Measurements from ENCODE around the gene WHRN. TPM values are rescaled to one million over a fixed set of nuclear protein-coding genes. Genes with fewer than 3 reads are reported as not detected.

WHRN gene
- total and polyA plus RNA-seq, 7 experiments from 2014 or later = 0.12 to 24.0 (median 2.5) TPM; not detected in 1

DNA sequence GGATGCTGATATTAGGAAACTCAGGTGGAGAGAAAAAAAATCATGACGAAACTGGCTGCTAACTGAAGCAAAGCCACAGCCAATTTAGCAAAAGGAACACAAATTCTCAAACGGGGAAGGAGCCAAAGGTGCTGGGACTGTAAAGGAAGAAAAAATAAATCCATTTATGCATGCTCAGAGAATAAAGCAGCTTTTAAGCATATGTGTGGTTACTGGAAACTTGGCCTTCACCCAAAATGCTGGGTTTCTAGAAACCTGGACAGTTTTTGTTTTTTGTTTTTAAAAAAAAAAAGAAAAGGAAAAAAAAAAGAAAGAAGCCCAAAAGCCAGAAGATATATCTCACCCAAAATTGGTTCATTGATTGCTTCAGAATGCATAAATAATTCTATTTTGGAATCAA lies 8.0 kb downstream of the WHRN start:
- peaks cover 0 to 47% (median 0%) of the 10 kb centered on the region in 5 donors for H3K27me3 Mint-ChIP-seq
- Histone ChIP-seq H3K4me1 (ENCODE audit: control insufficient read depth in 2 of 2, insufficient read depth in 2 of 2, low read length in 2 of 2) (peaks cover 7 to 11% of the 10 kb centered on the region in 2 donors), H3K27me3 (ENCODE audit: control insufficient read depth in 2 of 2, insufficient read depth in 2 of 2, low read length in 2 of 2) (no peaks in the 10 kb centered on the region), H3K36me3 (ENCODE audit: control insufficient read depth in 2 of 3, insufficient read depth in 3 of 3, low read length in 3 of 3) (no peaks in the 10 kb centered on the region), H3K27ac (ENCODE audit: low read depth, low read length) (no peak overlapping the region), H3K4me3 (ENCODE audit: low read length) (no peak overlapping the region), H3K9me3 (ENCODE audit: control insufficient read depth in 2 of 3, low read length in 3 of 3) (no peaks in the 10 kb centered on the region)
- DNase-seq (peak in 5 of 9 donors; percentile 9 to 46 (median 42)), ATAC-seq (no peak)
- ChIA-PET CTCF (interaction anchor here (0.8 to 1.4 kb wide), 3 partner anchors 10 to 156 kb away, joined by 3 to 6 read pairs (median 4); no protein-coding TSS in a partner anchor), POLR2A (no interaction called here)
- H3K4me1 Mint-ChIP-seq = peaks cover 4 to 23% (median 19%) of the 10 kb centered on the region in 7 donors
- H3K9me3 Mint-ChIP-seq = peaks cover 0 to under 1% (median 0%) of the 10 kb centered on the region in 11 donors
- intact Hi-C loops (cut with micrococcal nuclease) = no loop called here
- H3K4me3 Mint-ChIP-seq = peak overlapping the region in 2 of 10 donors; percentile 33 to 60
- H3K27ac Mint-ChIP-seq = peak overlapping the region in 4 of 9 donors; percentile 9 to 73 (median 36)
- H3K36me3 Mint-ChIP-seq = no peaks in the 10 kb centered on the region

DNA sequence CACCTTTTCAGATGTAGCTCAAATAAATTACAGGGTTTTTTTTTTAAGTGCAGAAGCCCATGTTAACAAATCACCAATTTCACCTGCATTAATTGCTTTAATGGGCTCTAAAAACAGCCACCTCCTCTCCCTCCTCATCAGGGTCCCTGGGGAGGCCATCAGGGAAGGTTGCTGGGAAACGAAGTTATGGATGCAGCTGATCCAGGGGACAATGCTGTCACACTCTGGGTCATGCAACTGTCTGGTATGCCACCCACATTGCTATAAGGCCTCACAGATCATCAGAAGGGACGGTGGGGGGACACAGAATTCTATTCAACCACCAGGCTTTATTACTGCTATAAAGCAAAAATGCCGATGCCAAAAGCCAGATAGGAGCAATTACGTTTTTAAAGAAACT lies 9.3 kb downstream of the WHRN start:
- intact Hi-C loops (cut with micrococcal nuclease) = no loop called here
- peaks cover 4 to 20% (median 19%) of the 10 kb centered on the region in 7 donors for H3K4me1 Mint-ChIP-seq
- Histone ChIP-seq H3K9me3 (ENCODE audit: control insufficient read depth in 2 of 3, low read length in 3 of 3) (no peaks in the 10 kb centered on the region), H3K27ac (ENCODE audit: low read depth, low read length) (no peak overlapping the region), H3K4me1 (ENCODE audit: control insufficient read depth in 2 of 2, insufficient read depth in 2 of 2, low read length in 2 of 2) (peaks cover 4 to 11% of the 10 kb centered on the region in 2 donors), H3K27me3 (ENCODE audit: control insufficient read depth in 2 of 2, insufficient read depth in 2 of 2, low read length in 2 of 2) (no peaks in the 10 kb centered on the region), H3K36me3 (ENCODE audit: control insufficient read depth in 2 of 3, insufficient read depth in 3 of 3, low read length in 3 of 3) (no peaks in the 10 kb centered on the region), H3K4me3 (ENCODE audit: low read length) (no peak overlapping the region)
- peaks cover 0 to 2% (median 0%) of the 10 kb centered on the region in 11 donors for H3K9me3 Mint-ChIP-seq
- H3K27me3 Mint-ChIP-seq = peaks cover 0 to 41% (median 0%) of the 10 kb centered on the region in 5 donors
- no peak for ATAC-seq
- H3K27ac Mint-ChIP-seq = peak overlapping the region in 2 of 9 donors; percentile 2 to 18
- ChIA-PET CTCF (interaction anchor here (0.7 to 1.4 kb wide), 2 partner anchors 9 to 22 kb away, joined by 3 to 4 read pairs; no protein-coding TSS in a partner anchor), POLR2A (interaction anchor here (0.6 kb wide), 1 partner anchor 397 kb away, joined by 3 read pairs; no protein-coding TSS in a partner anchor)
- H3K4me3 Mint-ChIP-seq = no peak overlapping the region
- no peaks in the 10 kb centered on the region for H3K36me3 Mint-ChIP-seq
- no peak for DNase-seq

DNA sequence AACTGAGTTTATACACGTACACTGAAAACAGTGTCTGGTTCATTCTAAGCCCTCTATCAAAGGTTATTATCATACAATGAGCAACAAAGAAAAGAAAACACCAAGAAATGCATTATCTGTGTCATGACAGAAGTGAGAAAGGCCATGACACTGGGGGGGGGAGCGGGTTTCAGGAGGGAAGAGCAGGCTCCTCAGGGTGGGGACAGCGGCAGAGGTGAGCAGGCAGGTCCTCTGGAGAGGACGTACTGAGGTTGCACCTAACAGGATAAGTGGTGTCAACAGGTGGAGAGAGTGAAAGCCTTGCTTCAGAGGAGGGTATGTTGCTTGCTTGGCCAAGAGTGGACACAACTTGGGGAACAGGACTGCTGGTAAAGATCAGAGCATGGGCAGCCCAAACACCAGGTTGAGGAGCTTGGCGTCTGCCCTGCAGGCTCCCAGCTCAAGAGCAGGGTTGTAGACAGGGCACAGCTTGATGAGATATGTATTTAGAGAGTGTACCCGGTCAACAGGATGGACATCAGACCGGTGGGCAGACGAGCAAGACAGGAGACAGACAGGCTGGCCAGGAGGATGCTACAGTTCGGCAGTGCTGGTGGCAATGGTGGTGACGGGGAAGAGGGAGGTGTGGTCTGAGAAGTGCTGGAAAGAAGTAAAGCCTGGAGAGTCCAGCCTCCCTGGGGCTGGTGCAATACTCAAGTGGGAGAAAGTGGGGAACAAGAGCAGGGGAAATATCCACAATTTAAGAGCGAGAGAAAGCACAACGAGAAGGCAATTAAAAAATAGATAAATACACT lies 10.3 kb downstream of the WHRN start:
- Histone ChIP-seq H3K36me3 (ENCODE audit: control insufficient read depth in 2 of 3, insufficient read depth in 3 of 3, low read length in 3 of 3) (no peaks in the 10 kb centered on the region), H3K4me3 (ENCODE audit: low read length) (no peak overlapping the region), H3K27me3 (ENCODE audit: control insufficient read depth in 2 of 2, insufficient read depth in 2 of 2, low read length in 2 of 2) (no peaks in the 10 kb centered on the region), H3K27ac (ENCODE audit: low read depth, low read length) (no peak overlapping the region), H3K4me1 (ENCODE audit: control insufficient read depth in 2 of 2, insufficient read depth in 2 of 2, low read length in 2 of 2) (peaks cover 4 to 11% of the 10 kb centered on the region in 2 donors), H3K9me3 (ENCODE audit: control insufficient read depth in 2 of 3, low read length in 3 of 3) (no peaks in the 10 kb centered on the region)
- Mint-ChIP-seq H3K27me3 (peaks cover 0 to 34% (median 0%) of the 10 kb centered on the region in 5 donors), H3K27ac (peak overlapping the region in 2 of 9 donors; percentile 24 to 94), H3K36me3 (no peaks in the 10 kb centered on the region), H3K9me3 (peaks cover 0 to 2% (median 0%) of the 10 kb centered on the region in 11 donors), H3K4me1 (peaks cover 4 to 20% (median 19%) of the 10 kb centered on the region in 7 donors), H3K4me3 (no peak overlapping the region)
- intact Hi-C loops (cut with micrococcal nuclease) = no loop called here
- POLR2A ChIA-PET = interaction anchor here (0.6 to 1.2 kb wide), 2 partner anchors 12 to 398 kb away, joined by 3 to 4 read pairs; no protein-coding TSS in a partner anchor
- no peak for DNase-seq
- ATAC-seq = no peak
- CTCF ChIA-PET = interaction anchor here (1.4 kb wide), 1 partner anchor 8 kb away, joined by 4 read pairs; no protein-coding TSS in a partner anchor

DNA sequence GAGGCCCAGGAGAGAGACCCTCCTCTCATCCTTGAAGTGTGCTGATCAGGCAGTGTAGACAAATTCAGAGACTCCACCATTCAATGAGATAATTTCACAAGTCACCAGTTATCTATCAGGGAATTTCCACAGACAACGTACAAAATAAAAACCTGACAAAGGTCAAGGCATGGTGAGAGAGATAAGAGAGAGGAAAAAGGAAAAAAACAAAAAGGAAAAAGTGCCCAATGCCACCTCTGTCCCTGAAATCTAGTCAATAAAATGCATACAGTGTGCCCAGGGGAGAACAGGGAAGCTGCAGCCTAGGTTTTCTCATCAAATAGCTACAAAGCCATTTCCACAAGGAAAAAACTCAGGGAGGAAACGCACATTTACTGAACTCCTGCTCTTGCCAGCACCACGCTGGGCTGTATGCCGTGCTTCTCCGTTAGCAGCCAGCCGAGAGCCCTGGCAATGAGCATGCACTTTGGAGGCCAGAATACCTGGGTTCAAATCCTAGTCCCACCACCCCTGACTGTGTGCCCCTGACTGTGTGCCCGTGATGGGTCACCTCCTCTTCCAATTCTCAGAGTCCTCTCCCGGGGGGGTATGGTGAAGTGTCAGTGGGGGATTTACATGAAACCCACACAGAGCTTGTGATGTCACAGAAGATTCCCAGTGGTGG lies 11.6 kb downstream of the WHRN start:
- Mint-ChIP-seq H3K9me3 (peaks cover 0 to 2% (median 0%) of the 10 kb centered on the region in 11 donors), H3K27me3 (peaks cover 0 to 26% (median 0%) of the 10 kb centered on the region in 5 donors), H3K4me1 (peaks cover 4 to 20% (median 19%) of the 10 kb centered on the region in 7 donors), H3K36me3 (no peaks in the 10 kb centered on the region), H3K4me3 (no peak overlapping the region), H3K27ac (peak overlapping the region in 1 of 9 donors; percentile 32)
- Histone ChIP-seq H3K4me3 (ENCODE audit: low read length) (no peak overlapping the region), H3K36me3 (ENCODE audit: control insufficient read depth in 2 of 3, insufficient read depth in 3 of 3, low read length in 3 of 3) (no peaks in the 10 kb centered on the region), H3K27ac (ENCODE audit: low read depth, low read length) (no peak overlapping the region), H3K4me1 (ENCODE audit: control insufficient read depth in 2 of 2, insufficient read depth in 2 of 2, low read length in 2 of 2) (peaks cover 4 to 11% of the 10 kb centered on the region in 2 donors), H3K9me3 (ENCODE audit: control insufficient read depth in 2 of 3, low read length in 3 of 3) (no peaks in the 10 kb centered on the region), H3K27me3 (ENCODE audit: control insufficient read depth in 2 of 2, insufficient read depth in 2 of 2, low read length in 2 of 2) (no peaks in the 10 kb centered on the region)
- intact Hi-C loops (cut with micrococcal nuclease) = no loop called here
- ATAC-seq (no peak), DNase-seq (no peak)
- POLR2A ChIA-PET = interaction anchor here (1.2 kb wide), 1 partner anchor 14 kb away, joined by 4 read pairs; no protein-coding TSS in a partner anchor
- CTCF ChIA-PET = no interaction called here

DNA sequence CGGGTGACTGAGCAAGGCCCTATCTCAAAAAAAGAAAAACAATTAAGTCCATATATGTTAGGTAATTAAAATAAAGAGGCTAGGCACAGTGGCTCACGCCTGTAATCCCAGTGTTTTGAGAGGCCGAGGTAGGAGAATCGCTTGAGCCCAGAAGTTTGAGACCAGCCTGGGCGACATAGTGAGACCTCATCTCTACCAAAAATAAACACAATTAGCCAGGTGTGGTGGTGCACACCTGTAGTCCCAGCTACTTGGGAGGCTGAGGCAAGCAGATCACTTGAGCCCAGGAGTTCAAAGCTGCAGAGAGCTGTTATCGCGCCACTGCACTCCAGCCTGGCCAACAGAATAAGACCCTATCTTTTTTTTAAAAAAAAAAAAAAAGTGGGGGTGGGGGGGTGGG lies 12.3 kb downstream of the WHRN start:
- peaks cover 0 to 23% (median 0%) of the 10 kb centered on the region in 5 donors for H3K27me3 Mint-ChIP-seq
- POLR2A ChIA-PET = no interaction called here
- CTCF ChIA-PET = no interaction called here
- H3K36me3 Mint-ChIP-seq = no peaks in the 10 kb centered on the region
- ATAC-seq (no peak), DNase-seq (no peak)
- intact Hi-C loops (cut with micrococcal nuclease) = no loop called here
- Histone ChIP-seq H3K27me3 (ENCODE audit: control insufficient read depth in 2 of 2, insufficient read depth in 2 of 2, low read length in 2 of 2) (no peaks in the 10 kb centered on the region), H3K27ac (ENCODE audit: low read depth, low read length) (no peak overlapping the region), H3K36me3 (ENCODE audit: control insufficient read depth in 2 of 3, insufficient read depth in 3 of 3, low read length in 3 of 3) (no peaks in the 10 kb centered on the region), H3K4me3 (ENCODE audit: low read length) (no peak overlapping the region), H3K4me1 (ENCODE audit: control insufficient read depth in 2 of 2, insufficient read depth in 2 of 2, low read length in 2 of 2) (peaks cover 0 to 11% of the 10 kb centered on the region in 2 donors), H3K9me3 (ENCODE audit: control insufficient read depth in 2 of 3, low read length in 3 of 3) (no peaks in the 10 kb centered on the region)
- peaks cover 0 to 2% (median 0%) of the 10 kb centered on the region in 11 donors for H3K9me3 Mint-ChIP-seq
- H3K4me1 Mint-ChIP-seq = peaks cover 4 to 20% (median 19%) of the 10 kb centered on the region in 7 donors
- H3K27ac Mint-ChIP-seq = no peak overlapping the region
- H3K4me3 Mint-ChIP-seq = no peak overlapping the region

DNA sequence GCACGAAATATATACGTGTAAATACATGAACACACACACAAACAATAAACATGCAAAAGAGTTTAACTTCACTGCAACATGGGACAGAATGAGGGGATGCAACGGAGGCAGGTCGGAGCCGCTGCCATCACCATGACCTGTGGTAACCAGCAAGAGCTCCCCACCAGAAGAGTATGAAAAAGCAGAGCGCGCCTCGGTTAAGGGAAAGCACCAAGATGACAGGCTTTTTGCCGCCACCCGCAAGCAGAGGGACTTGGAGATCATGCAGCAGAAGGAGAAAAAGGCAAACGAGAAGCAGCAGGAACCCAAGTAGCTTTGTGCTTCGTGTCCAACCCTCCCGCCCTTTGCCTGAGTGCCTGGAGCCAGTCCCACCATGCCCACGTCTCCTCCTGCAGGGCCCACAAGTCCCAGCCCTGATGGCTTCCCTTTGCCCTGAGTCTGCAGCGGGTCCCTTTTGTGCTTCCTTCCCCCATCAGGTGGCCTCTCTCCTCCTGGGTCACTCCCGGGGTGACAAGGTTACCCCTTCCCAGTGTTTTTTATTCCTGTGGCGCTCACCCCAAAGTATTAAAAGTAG lies 13.8 kb downstream of the WHRN start:
- ChIA-PET CTCF (interaction anchor here (0.6 to 0.9 kb wide), 3 partner anchors 10 to 154 kb away, joined by 3 to 5 read pairs (median 3); no protein-coding TSS in a partner anchor), POLR2A (no interaction called here)
- H3K27ac Mint-ChIP-seq = no peak overlapping the region
- H3K4me3 Mint-ChIP-seq = no peak overlapping the region
- ATAC-seq (no peak), DNase-seq (no peak)
- Histone ChIP-seq H3K4me3 (ENCODE audit: low read length) (no peak overlapping the region), H3K36me3 (ENCODE audit: control insufficient read depth in 2 of 3, insufficient read depth in 3 of 3, low read length in 3 of 3) (no peaks in the 10 kb centered on the region), H3K4me1 (ENCODE audit: control insufficient read depth in 2 of 2, insufficient read depth in 2 of 2, low read length in 2 of 2) (no peaks in the 10 kb centered on the region), H3K27me3 (ENCODE audit: control insufficient read depth in 2 of 2, insufficient read depth in 2 of 2, low read length in 2 of 2) (no peaks in the 10 kb centered on the region), H3K27ac (ENCODE audit: low read depth, low read length) (no peak overlapping the region), H3K9me3 (ENCODE audit: control insufficient read depth in 2 of 3, low read length in 3 of 3) (no peaks in the 10 kb centered on the region)
- intact Hi-C loops (cut with micrococcal nuclease) = no loop called here
- H3K9me3 Mint-ChIP-seq = peaks cover 0 to 2% (median 0%) of the 10 kb centered on the region in 11 donors
- no peaks in the 10 kb centered on the region for H3K36me3 Mint-ChIP-seq
- H3K27me3 Mint-ChIP-seq = peaks cover 0 to 17% (median 0%) of the 10 kb centered on the region in 5 donors
- peaks cover 0 to 7% (median 6%) of the 10 kb centered on the region in 7 donors for H3K4me1 Mint-ChIP-seq

Measured in naive thymus-derived CD4-positive, alpha-beta T cell (primary cell).